IPS-15b (cell line): ENCODE results near the gene LAMC3.

Experiments used
- H3K27me3 ChIP-seq: one replicate; pipeline ENCODE4 v1.6.1; 2013; ENCODE audit warnings: low read length; ENCODE audit not compliant: control insufficient read depth, insufficient read depth
- H3K36me3 ChIP-seq: one replicate; pipeline ENCODE4 v1.6.1; 2013; ENCODE audit warnings: low read length; ENCODE audit not compliant: control insufficient read depth, insufficient read depth
- H3K4me1 ChIP-seq: one replicate; pipeline ENCODE4 v1.6.1; 2013; ENCODE audit warnings: mild to moderate bottlenecking, low read length; ENCODE audit not compliant: control insufficient read depth, insufficient read depth
- H3K4me3 ChIP-seq: one replicate; pipeline ENCODE4 v1.5.1; 2013; ENCODE audit warnings: low read depth, low read length
- H3K9ac ChIP-seq: one replicate; pipeline ENCODE4 v1.6.1; 2013; ENCODE audit warnings: low read depth, mild to moderate bottlenecking, low read length
- H3K9me3 ChIP-seq: one replicate; pipeline ENCODE4 v1.6.1; 2013; ENCODE audit warnings: mild to moderate bottlenecking, low read length; ENCODE audit not compliant: control insufficient read depth, insufficient read depth

The LAMC3 gene

DNA sequence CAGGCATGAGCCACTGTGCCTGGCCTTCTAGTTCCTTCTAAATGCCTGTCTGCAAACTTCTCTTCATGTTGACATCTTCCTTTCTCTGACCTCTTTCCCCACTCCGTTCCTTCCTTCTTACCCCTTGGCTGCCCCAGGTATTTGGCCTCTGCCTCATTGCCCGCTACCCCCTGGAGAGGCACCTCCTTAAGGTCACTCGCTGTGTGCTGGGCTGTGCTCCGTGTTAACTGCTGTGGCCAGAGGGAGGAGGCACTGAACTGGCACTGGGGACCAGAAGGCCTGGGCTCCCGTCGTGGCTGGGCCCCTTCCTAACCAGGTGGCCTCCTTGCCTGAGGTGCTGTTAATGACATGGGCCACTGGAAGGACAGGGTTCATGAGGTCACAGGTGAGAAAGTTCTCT lies 39.4 kb downstream of the LAMC3 start:
- H3K4me1 ChIP-seq, result no peaks in the 10 kb centered on the region
- no peak overlapping the region for H3K9ac ChIP-seq
- H3K36me3 ChIP-seq, result no peaks in the 10 kb centered on the region
- no peak overlapping the region for H3K4me3 ChIP-seq
- H3K9me3 ChIP-seq, result no peaks in the 10 kb centered on the region
- H3K27me3 ChIP-seq, result no peaks in the 10 kb centered on the region

DNA sequence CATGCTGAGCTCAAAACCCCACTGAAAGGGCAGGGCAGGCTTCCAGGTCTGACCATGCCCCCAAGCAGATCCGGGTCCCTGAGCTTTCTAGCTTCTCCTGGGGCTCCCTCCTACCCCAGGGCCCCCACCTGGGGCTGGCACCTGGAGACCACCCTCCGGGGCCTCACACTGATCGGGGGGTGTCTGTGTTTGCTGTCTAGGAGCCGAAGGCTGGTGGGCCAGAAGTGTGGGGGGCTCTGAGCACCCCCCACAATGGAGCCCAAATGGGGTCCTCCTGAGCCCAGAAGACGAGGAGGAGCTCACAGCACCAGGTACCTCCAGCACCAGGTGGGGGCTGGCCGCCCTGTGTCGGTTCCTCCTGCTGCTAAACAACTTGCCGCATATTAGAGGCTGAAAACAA lies 39.8 kb downstream of the LAMC3 start:
- H3K4me3 ChIP-seq, result no peak overlapping the region
- no peaks in the 10 kb centered on the region for H3K9me3 ChIP-seq
- H3K27me3 ChIP-seq, result no peaks in the 10 kb centered on the region
- no peaks in the 10 kb centered on the region for H3K4me1 ChIP-seq
- no peaks in the 10 kb centered on the region for H3K36me3 ChIP-seq
- H3K9ac ChIP-seq, result no peak overlapping the region

DNA sequence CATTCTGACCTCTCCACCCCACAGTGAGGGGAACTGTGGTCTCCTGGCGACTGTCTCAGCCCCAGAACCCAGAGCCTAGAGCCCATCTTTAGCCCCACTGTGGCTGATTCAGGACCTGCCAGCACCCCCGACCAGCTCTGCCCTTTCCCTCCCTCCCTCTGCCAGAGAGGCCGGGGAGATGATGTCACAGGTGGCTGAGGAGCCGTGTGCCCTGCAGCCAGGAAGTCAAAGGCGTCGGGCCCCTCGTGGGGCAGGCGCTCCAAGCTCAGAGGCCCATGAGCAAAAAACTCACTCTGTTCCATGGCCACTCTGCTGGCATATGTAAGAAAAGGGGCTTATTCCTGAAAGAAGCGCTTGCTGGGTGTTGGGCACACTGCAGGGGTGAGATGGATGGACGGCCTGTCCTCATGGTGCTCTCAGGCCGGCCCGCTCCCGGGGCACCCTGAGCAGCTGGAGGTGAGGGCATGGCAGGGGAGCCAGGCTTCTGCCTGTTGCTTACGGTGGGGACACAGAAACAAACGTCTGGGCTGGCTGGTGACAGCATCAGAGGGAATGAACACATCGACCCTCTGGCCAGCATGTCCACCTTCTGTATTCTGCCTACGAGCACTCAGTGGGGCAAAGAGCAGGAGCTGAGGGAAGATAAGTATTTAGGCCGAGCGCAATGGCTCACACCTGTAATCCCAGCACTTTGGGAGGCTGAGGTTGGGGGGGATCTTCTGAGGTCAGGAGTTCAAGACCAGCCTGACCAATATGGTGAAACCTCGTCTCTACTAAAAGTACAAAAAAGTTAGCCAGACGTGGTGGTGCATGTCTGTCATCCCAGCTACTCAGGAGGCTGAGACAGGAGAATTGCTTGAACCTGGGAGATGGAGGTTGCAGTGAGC lies 41.1 kb downstream of the LAMC3 start:
- H3K9me3 ChIP-seq, result no peaks in the 10 kb centered on the region
- H3K9ac ChIP-seq, result no peak overlapping the region
- no peaks in the 10 kb centered on the region for H3K4me1 ChIP-seq
- no peaks in the 10 kb centered on the region for H3K27me3 ChIP-seq
- H3K4me3 ChIP-seq, result no peak overlapping the region
- H3K36me3 ChIP-seq, result no peaks in the 10 kb centered on the region

DNA sequence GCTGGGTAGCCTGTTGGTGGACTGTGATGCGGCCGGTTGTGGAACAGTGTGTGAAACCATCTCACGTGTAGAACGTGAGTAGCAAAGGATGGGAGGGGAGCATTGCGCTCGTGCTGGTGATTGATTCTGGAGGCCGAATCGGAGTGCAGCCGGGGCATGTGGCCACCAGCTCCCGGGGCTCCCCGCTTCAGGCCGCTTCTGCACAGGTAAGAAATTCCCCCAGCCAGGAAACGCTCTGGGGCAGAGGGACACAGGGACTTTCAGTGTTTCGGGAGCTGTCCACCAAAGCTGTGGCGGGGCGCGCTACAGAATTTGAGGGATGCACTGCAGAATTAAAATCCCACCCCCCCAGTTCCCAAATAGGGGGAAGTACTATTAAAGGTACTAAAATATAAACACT lies 41.9 kb downstream of the LAMC3 start:
- H3K9me3 ChIP-seq, result no peaks in the 10 kb centered on the region
- H3K27me3 ChIP-seq, result no peaks in the 10 kb centered on the region
- no peak overlapping the region for H3K9ac ChIP-seq
- no peaks in the 10 kb centered on the region for H3K36me3 ChIP-seq
- no peak overlapping the region for H3K4me3 ChIP-seq
- no peaks in the 10 kb centered on the region for H3K4me1 ChIP-seq

DNA sequence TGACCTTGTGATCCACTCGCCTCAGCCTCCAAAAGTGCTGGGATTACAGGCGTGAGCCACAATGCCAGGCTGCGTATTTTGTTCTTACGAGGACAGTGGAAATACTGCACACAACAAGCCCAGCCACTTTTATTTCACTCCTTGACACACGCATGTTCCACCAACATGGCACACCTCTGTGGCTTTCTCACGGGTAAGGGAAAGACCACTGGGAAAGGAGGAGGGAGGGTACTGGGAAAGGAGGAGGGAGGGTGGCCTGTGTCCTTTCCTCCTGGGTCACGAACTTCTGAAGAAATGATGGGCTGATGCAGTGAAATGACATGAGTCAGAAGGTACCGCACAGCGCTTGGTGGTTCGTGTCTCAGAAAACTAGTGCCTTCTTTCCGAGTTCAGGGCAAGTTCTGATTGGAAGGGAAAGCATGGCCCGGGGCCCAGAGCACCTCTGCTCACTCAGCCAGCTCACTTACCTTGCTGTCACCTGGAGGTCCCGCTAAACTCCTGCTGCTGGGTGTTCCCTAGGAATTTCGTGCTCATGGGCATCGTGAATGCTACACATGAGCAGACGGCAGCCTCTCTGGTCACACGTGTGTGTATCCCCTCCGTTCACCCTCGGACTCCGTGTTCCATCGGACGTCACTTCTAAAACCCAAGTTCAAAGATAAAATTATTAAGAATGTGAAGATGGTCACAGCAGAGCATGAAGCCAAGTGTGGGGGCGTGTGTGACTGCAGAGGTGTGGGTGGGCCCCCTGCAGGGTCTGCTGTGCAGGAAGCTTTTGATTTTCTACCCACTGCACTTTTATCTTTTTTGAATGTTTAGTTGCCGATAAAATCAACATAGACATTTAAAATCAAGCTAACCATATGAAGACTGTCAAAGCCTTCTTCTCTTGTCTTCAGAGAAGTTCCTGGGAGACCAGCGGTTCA lies 42.9 kb downstream of the LAMC3 start:
- H3K9ac ChIP-seq, result no peak overlapping the region
- H3K36me3 ChIP-seq, result no peaks in the 10 kb centered on the region
- no peaks in the 10 kb centered on the region for H3K27me3 ChIP-seq
- no peak overlapping the region for H3K4me3 ChIP-seq
- no peaks in the 10 kb centered on the region for H3K4me1 ChIP-seq
- H3K9me3 ChIP-seq, result no peaks in the 10 kb centered on the region

DNA sequence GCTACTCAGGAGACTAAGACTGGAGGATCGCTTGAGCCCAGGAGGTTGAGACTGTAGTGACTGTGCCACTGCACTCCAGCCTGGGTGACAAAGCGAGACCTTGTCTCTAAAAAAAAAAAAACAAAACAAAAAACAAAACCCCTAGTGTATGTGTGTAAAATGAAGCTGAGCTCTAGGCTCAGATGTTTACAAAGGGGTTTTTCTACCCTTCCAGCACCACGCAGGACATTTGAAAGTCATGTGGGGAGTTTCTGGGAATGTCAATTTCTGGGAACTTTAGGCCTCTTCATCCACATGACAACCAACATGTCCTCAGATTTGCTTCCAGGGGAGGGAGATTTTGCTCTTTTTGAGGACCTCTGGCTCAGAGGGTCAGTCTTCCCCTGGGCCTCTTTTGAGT lies 44.9 kb downstream of the LAMC3 start:
- H3K36me3 ChIP-seq, result no peaks in the 10 kb centered on the region
- H3K4me1 ChIP-seq, result no peaks in the 10 kb centered on the region
- no peaks in the 10 kb centered on the region for H3K9me3 ChIP-seq
- no peak overlapping the region for H3K4me3 ChIP-seq
- no peak overlapping the region for H3K9ac ChIP-seq
- no peaks in the 10 kb centered on the region for H3K27me3 ChIP-seq

DNA sequence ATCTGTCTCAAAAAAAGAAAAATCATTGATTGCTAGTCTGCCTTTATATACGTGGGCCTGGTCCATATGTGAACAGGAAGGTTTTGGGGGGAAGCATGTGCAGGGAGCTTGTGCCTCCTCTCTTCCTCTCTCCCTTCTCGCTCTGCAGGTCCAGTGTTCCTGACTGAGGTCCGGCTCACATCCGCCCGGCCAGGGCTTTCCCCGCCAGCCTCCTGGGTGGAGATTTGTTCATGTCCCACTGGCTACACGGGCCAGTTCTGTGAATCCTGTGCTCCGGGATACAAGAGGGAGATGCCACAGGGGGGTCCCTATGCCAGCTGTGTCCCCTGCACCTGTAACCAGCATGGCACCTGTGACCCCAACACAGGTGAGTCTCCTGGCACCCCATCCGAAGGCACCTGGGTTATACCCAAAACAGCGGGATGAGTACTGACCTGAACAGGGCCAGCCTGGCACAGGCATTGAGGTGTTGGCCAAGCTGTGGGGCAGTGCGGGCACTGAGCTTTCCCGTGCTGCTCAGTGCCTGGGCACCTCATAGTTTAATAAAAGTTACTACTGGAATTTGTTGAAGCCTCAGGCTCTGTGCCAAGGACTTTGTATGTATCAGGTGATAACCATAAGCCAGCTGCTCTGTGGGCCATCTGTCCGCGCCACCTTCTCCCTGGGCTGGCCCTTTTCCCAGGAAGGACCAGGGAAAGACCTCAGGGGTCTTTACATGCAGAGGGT lies 48.0 kb downstream of the LAMC3 start:
- Histone ChIP-seq H3K4me1 (no peaks in the 10 kb centered on the region), H3K9ac (no peak overlapping the region)

DNA sequence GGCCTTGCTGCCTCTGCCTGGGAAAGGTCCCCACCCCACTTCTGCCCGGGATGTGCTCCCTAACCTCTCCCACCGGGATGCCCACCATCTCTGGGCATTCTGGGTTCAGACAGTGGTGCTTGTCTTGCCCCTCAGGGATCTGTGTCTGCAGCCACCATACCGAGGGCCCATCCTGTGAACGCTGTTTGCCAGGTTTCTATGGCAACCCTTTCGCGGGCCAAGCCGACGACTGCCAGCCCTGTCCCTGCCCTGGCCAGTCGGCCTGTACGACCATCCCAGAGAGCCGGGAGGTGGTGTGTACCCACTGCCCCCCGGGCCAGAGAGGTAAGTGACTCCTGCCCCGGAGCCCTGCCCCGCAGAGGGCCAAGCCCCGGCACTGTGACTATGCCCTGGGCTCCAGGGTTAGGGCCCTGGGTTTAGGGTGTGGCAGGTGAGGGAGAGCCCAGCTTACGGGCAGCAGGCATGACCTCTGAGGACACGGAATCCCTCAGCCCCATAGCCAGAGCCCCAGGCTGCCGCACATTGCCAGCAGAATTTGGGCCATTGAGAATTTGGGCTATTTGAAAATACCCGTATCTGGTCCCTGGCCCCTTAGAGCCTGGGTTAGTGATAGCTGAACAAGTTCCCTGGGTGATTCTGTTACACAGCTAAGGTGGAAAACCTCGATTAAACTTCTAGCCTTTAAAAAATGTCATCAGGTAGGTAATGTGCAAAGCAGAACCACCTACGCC lies 52.1 kb downstream of the LAMC3 start:
- Histone ChIP-seq H3K9ac (no peak overlapping the region), H3K36me3 (no peaks in the 10 kb centered on the region), H3K4me1 (no peaks in the 10 kb centered on the region), H3K9me3 (no peaks in the 10 kb centered on the region), H3K27me3 (no peaks in the 10 kb centered on the region), H3K4me3 (no peak overlapping the region)

More for the DNA sequence above, 48.0 kb downstream of the LAMC3 start:
- Histone ChIP-seq H3K36me3 (no peaks in the 10 kb centered on the region), H3K9me3 (no peaks in the 10 kb centered on the region), H3K27me3 (no peaks in the 10 kb centered on the region), H3K4me3 (no peak overlapping the region)

DNA sequence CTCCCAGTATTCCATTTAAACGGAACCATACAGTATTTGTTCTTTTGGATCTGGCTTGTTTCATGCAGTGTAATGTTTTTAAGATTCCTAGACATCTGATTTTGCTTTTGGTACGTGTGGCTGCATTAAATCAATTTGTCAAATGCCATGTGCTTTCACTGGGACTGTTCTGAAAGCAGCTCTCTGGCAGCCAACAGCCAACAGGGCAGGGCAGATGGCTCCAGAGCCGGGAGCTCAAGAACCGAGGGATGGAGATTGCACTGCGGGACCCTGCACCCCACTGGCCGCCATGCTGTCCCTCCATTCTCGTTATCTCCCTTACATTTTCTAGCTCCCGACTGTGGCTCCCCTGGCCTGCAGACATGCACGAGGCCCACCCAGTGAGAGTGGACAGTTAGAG lies 54.0 kb downstream of the LAMC3 start:
- H3K9ac ChIP-seq, result no peak overlapping the region
- no peaks in the 10 kb centered on the region for H3K9me3 ChIP-seq
- no peaks in the 10 kb centered on the region for H3K27me3 ChIP-seq
- no peaks in the 10 kb centered on the region for H3K36me3 ChIP-seq
- H3K4me3 ChIP-seq, result no peak overlapping the region
- H3K4me1 ChIP-seq, result no peaks in the 10 kb centered on the region

DNA sequence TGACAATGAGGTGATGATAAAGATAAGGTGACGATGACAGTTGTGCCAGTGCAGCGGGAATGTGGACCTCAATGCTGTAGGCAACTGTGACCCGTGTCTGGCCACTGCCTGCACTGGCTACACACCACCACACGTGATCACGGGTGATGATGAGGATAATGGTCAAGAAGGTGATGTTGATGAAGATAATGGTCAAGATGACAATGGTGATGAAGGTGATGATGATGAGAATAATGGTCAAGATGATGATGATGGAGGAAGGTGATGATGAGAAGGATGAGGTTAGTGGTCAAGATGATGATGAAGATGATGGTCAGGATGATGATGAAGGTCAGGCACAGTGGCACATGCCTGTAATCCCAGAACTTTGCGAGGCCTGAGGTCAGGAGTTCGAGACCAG lies 56.6 kb downstream of the LAMC3 start:
- no peaks in the 10 kb centered on the region for H3K27me3 ChIP-seq

DNA sequence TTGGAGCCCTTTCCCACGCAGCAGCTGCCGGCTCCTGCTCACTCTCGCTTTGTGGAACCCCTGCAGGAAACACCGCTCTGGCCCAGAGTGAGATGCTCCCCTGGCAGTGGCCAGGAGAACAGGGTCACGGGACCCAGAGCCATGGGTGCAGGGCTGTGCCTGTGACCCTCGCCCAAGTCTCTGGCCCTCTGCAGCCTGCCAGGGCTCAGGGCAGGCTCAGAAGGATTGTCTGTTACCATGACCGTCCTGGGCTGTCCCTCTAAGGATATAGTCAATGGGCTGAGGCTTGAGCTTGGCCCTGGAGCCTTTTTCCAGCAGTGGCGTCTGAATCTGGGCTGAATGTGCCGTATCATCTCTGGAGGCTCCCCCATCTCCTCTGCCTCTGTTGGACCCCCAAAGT lies 58.7 kb downstream of the LAMC3 start:
- Histone ChIP-seq H3K4me3 (no peak overlapping the region), H3K27me3 (no peaks in the 10 kb centered on the region), H3K4me1 (no peaks in the 10 kb centered on the region), H3K9me3 (no peaks in the 10 kb centered on the region), H3K9ac (no peak overlapping the region), H3K36me3 (no peaks in the 10 kb centered on the region)

More for the DNA sequence above, 56.6 kb downstream of the LAMC3 start:
- Histone ChIP-seq H3K9ac (no peak overlapping the region), H3K9me3 (no peaks in the 10 kb centered on the region), H3K4me1 (no peaks in the 10 kb centered on the region), H3K36me3 (no peaks in the 10 kb centered on the region), H3K4me3 (no peak overlapping the region)
